B cell (primary cell): ENCODE results near the gene ARSA. TPM values are rescaled to one million over a fixed set of nuclear protein-coding genes. Genes with fewer than 3 reads are reported as not detected.

Source experiments
- ATAC-seq: fragments of 200-7000 bp; cut with Tn5 transposase; one replicate; pipeline ENCODE4 v1.10.0; 2021; ENCODE audit warnings: low read depth, mild to moderate bottlenecking, moderate number of reproducible peaks, moderate library complexity
- CTCF ChIA-PET: fragments of 350-600 bp; sonication (Branson Sonifier 250); formaldehyde crosslinking; loops from one replicate; lab custom pipeline; 2021; ENCODE audit warnings: antibody characterized with exemption, inconsistent platforms; lab: Charles Lee
- POLR2A ChIA-PET: fragments of 350-600 bp; sonication (Branson Sonifier 250); formaldehyde crosslinking; loops from one replicate; lab custom pipeline; 2021; ENCODE audit warnings: antibody characterized with exemption; lab: Charles Lee
- DNase-seq: peaks from one replicate; pipeline ENCODE4 v3.0.0; 2013
- H2AFZ ChIP-seq: 2 replicates; pipeline ENCODE4 v1.6.1; 2012; ENCODE audit warnings: mild to moderate bottlenecking, low read depth, low read length; ENCODE audit not compliant: insufficient read depth, poor library complexity, severe bottlenecking
- H3K27ac ChIP-seq, 2 donors: 1 replicate in 1 of 2; 2 replicates in 1 of 2; pipeline ENCODE4 v1.5.1; 2012 to 2013; ENCODE audit warnings: low read length in 2 of 2, mild to moderate bottlenecking in 2 of 2, moderate library complexity in 1 of 2
- H3K27me3 ChIP-seq, 4 experiments: fragments of 200-600 bp in 1 of 4; sonication (generic) in 1 of 4; replicated peaks in 1 of 4; 1 replicate in 2 of 4; 2 replicates in 2 of 4; pipeline versions ENCODE4 v1.6.1 to v1.7.0; 2013 to 2016; ENCODE audit warnings: low read length in 3 of 4, mild to moderate bottlenecking in 2 of 4, mixed read lengths in 1 of 4, moderate library complexity in 1 of 4; ENCODE audit not compliant: insufficient read depth in 4 of 4, control insufficient read depth in 3 of 4; ENCODE audit errors: control extremely low read depth in 1 of 4
- H3K36me3 ChIP-seq, 2 experiments: replicated peaks in 1 of 2; 1 replicate in 1 of 2; 2 replicates in 1 of 2; pipeline versions ENCODE4 v1.6.1 to v1.7.1; 2013; ENCODE audit warnings: low read length in 1 of 2; ENCODE audit not compliant: insufficient read depth in 2 of 2, control insufficient read depth in 1 of 2; ENCODE audit errors: control extremely low read depth in 1 of 2, extremely low read depth in 1 of 2
- H3K4me1 ChIP-seq, 2 donors: fragments of 200-600 bp in 1 of 2; sonication (generic) in 1 of 2; 1 replicate in 1 of 2; 2 replicates in 1 of 2; pipeline versions ENCODE4 v1.5.1 to v1.6.1; 2013 to 2017; ENCODE audit warnings: low read length in 2 of 2; ENCODE audit not compliant: control insufficient read depth in 2 of 2, insufficient read depth in 2 of 2
- H3K4me2 ChIP-seq: replicated peaks from 2 replicates; pipeline ENCODE3; 2012; ENCODE audit warnings: mild to moderate bottlenecking, low read depth, low read length; ENCODE audit not compliant: poor library complexity, severe bottlenecking
- H3K4me3 ChIP-seq, 5 experiments: fragments of 200-600 bp in 1 of 5; sonication (generic) in 1 of 5; 1 replicate in 3 of 5; 2 replicates in 2 of 5; pipeline versions ENCODE4 v1.5.1 to v1.7.0; 2011 to 2016; ENCODE audit warnings: low read length in 4 of 5, mild to moderate bottlenecking in 4 of 5, low read depth in 2 of 5, control low read depth in 1 of 5, moderate library complexity in 1 of 5; ENCODE audit not compliant: insufficient read depth in 1 of 5; ENCODE audit errors: control extremely low read depth in 1 of 5, extremely low read depth in 1 of 5
- H3K79me2 ChIP-seq: fragments of 200-600 bp; sonication (generic); one replicate; pipeline ENCODE4 v1.6.0; 2016; ENCODE audit warnings: low read length; ENCODE audit not compliant: control insufficient read depth, insufficient read depth
- H3K9ac ChIP-seq: fragments of 200-600 bp; sonication (generic); 2 replicates; pipeline ENCODE4 v1.6.1; 2017; ENCODE audit warnings: mild to moderate bottlenecking, low read length, moderate library complexity
- H3K9me3 ChIP-seq, 3 donors: one replicate each; pipeline versions ENCODE4 v1.6.1 to v1.7.1; 2013; ENCODE audit warnings: low read length in 2 of 3; ENCODE audit not compliant: control insufficient read depth in 2 of 3, insufficient read depth in 1 of 3; ENCODE audit errors: control extremely low read depth in 1 of 3
- H4K20me1 ChIP-seq: 2 replicates; pipeline ENCODE4 v1.6.0; 2012; ENCODE audit warnings: mild to moderate bottlenecking, low read length; ENCODE audit not compliant: insufficient read depth, control insufficient read depth, poor library complexity, severe bottlenecking
- H3K27ac Mint-ChIP-seq: one replicate; pipeline ENCODE4 v1.8.0; 2021; ENCODE audit warnings: mixed read lengths
- H3K27me3 Mint-ChIP-seq: one replicate; pipeline ENCODE4 v1.8.0; 2021; ENCODE audit warnings: mixed read lengths
- H3K4me1 Mint-ChIP-seq: one replicate; pipeline ENCODE4 v1.8.0; 2021; ENCODE audit warnings: mixed read lengths
- H3K4me3 Mint-ChIP-seq: one replicate; pipeline ENCODE4 v1.8.0; 2021; ENCODE audit warnings: mixed read lengths
- H3K9me3 Mint-ChIP-seq: one replicate; pipeline ENCODE4 v1.8.0; 2022; ENCODE audit warnings: mixed read lengths; ENCODE audit not compliant: insufficient read depth
- CTCF ChIP-seq: fragments of 200-600 bp; IDR thresholded peaks from one replicate; pipeline ENCODE4 v1.8.0; 2022; ENCODE audit warnings: antibody characterized with exemption, mild to moderate bottlenecking
- EZH2 ChIP-seq: IDR thresholded peaks from 2 replicates; pipeline ENCODE4 v1.6.1; 2012; ENCODE audit warnings: borderline replicate concordance, low read depth, mild to moderate bottlenecking, moderate library complexity, low read length; ENCODE audit not compliant: insufficient read depth, poor library complexity, severe bottlenecking
- WGBS: methylation state at CpG from one replicate; pipeline ENCODE4 v1.1.5; 2013; ENCODE audit warnings: missing lambda C conversion rate; ENCODE audit not compliant: insufficient coverage; 5-methylcytosine and 5-hydroxymethylcytosine counted together
- intact Hi-C: fragments of 100-400 bp; cut with micrococcal nuclease; formaldehyde crosslinking; loops from one replicate; pipeline ENCODE4 v1.10.0; 2022
- polyA plus RNA-seq: library from polyadenylated mRNA; depleted of rRNA; stranded (reverse); fragments of >200 nt; gene quantifications from 2 replicates; pipeline ENCODE4 v1.2.3, GENCODE V29; 2012
- total RNA-seq, 2 donors: library from RNA; stranded (reverse); fragments of 120-200 nt in 1 of 2; gene quantifications; 1 replicate in 1 of 2; 2 replicates in 1 of 2; pipeline versions ENCODE4 v1.2.3 to v1.2.4, GENCODE V29; 2013 to 2022

The ARSA gene
- total and polyA plus RNA-seq, 2 donors (not counting 1 experiment from before 2014, with no cell fraction given): 82.0 to 128 TPM

- Histone ChIP-seq H3K9ac (no peak overlapping the region), H3K4me1 (no peaks in the 10 kb centered on the region), H3K4me3 (no peak overlapping the region), H3K9me3 (peaks cover 0 to 9% (median 0%) of the 10 kb centered on the region in 3 donors), H3K36me3 (no peaks in the 10 kb centered on the region), H3K27ac (no peak overlapping the region), H2AFZ (no peak overlapping the region), H3K27me3 (peaks cover 0 to 37% (median 3%) of the 10 kb centered on the region in 4 experiments), H3K4me2 (no peak overlapping the region), H3K79me2 (no peaks in the 10 kb centered on the region), H4K20me1 (no peaks in the 10 kb centered on the region)
- Mint-ChIP-seq H3K4me3 (no peak overlapping the region), H3K4me1 (peaks cover 1% of the 10 kb centered on the region), H3K27ac (no peak overlapping the region), H3K27me3 (peaks cover 43% of the 10 kb centered on the region), H3K9me3 (no peaks in the 10 kb centered on the region)
- ATAC-seq (no peak), DNase-seq (no peak)
- CTCF ChIA-PET: no interaction called here
- intact Hi-C loops: no loop called here
- TF ChIP-seq EZH2: no peak
- TF ChIP-seq CTCF: no peak
- 95% methylated on average over 17 of the region's 17 CpGs for WGBS
- POLR2A ChIA-PET: no interaction called here
Measured at GRCh38 chr22:50610581-50610980, 17.4 kb downstream of the ARSA start.

GRCh38 chr22:50610041-50610451 is 17.9 kb downstream of the ARSA start:
- Histone ChIP-seq H3K9ac (no peak overlapping the region), H3K4me1 (no peaks in the 10 kb centered on the region), H4K20me1 (no peaks in the 10 kb centered on the region), H3K36me3 (no peaks in the 10 kb centered on the region), H3K79me2 (no peaks in the 10 kb centered on the region), H3K9me3 (peaks cover 0 to 9% (median 0%) of the 10 kb centered on the region in 3 donors), H2AFZ (no peak overlapping the region), H3K4me2 (no peak overlapping the region), H3K27ac (no peak overlapping the region), H3K27me3 (peaks cover 0 to 41% (median 3%) of the 10 kb centered on the region in 4 experiments), H3K4me3 (no peak overlapping the region)
- no peak overlapping the region for H3K27ac Mint-ChIP-seq
- peaks cover 1% of the 10 kb centered on the region for H3K4me1 Mint-ChIP-seq
- CTCF ChIA-PET: no interaction called here
- no peaks in the 10 kb centered on the region for H3K9me3 Mint-ChIP-seq
- DNase-seq (no peak), ATAC-seq (no peak)
- H3K27me3 Mint-ChIP-seq: peaks cover 43% of the 10 kb centered on the region
- intact Hi-C loops: no loop called here
- no peak overlapping the region for H3K4me3 Mint-ChIP-seq
- 88% methylated on average over 6 of the region's 11 CpGs for WGBS
- no peak for TF ChIP-seq EZH2
- TF ChIP-seq CTCF: no peak
- POLR2A ChIA-PET: no interaction called here
